Non-pigmented ciliary epithelial cell (primary cell): ENCODE data around the gene ERICH4.
"Not testable (repeated sequence)": the region's sequence is repeated elsewhere in the genome, so short reads cannot be mapped to it uniquely, and the experiment has no call there.

Source experiments
- DNase-seq: peaks from one replicate; pipeline ENCODE4 v3.0.0-alpha.2; 2010; ENCODE audit warnings: low read depth

Gene ERICH4

GRCh38 chr19:41478875-41479756 is 36.2 kb downstream of the ERICH4 start:
- DNase-seq, result no peak

GRCh38 chr19:41479757-41480191 is 36.8 kb downstream of the ERICH4 start:
- DNase-seq, result no peak

- DNase-seq, result no peak
Observed at GRCh38 chr19:41480336-41480735, 37.4 kb downstream of the ERICH4 start.

- DNase-seq, result no peak
Observed at GRCh38 chr19:41484822-41485221, 41.9 kb downstream of the ERICH4 start.

GRCh38 chr19:41486953-41487352 is 44.0 kb downstream of the ERICH4 start:
- not testable (repeated sequence) for DNase-seq

DNA sequence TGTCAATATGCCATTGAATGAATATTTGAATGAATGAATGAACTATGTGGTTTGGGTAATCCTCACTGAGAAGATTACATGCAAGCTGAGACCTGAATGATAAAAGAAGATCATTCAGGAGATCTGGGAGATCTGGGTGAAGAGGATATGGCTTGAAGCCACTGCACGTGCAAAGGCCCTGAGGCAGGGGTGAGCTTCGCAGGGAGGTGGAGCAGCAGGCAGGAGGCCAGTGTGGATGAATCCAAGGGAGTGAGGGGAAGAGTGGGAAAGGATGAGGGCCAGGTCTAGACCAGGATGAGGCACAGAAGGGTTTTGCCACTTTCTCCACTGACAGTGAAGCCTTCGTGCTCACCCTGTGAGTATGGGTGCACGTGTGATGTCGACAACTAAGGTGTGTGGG is 49.9 kb downstream of the ERICH4 start:
- DNase-seq, result no peak
